Measurements from ENCODE around the gene MPC1L. TPM values are rescaled to one million over a fixed set of nuclear protein-coding genes. Genes with fewer than 3 reads are reported as not detected.
A peak's percentile ranks its signal among the peaks of the same experiment; 100 is the strongest.

MPC1L gene
- total and polyA plus RNA-seq, 2 of the 4 experiments (the other 2 are of a cell fraction) = not detected

DNA sequence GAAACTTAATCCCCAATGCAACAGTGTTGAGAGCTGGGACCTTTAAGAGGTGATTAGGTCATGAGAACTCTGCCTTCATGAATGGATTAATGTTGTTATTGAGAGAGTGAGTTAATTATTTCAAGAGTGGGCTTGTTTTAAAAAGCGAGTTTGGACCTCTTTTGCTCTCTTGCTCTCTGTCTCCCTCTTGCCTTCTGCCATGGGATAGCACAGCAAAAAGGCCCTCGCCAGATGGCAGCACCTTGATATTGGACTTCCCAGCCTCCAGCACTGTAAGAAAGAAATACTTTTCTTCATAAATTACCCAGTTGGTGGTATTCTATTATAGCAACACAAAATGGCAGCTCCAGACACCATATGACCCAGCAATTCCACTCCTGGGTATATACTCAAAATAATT, 49.5 kb upstream of the MPC1L start:
- no peaks in the 10 kb centered on the region for H3K9me3 ChIP-seq (ENCODE audit: control insufficient read depth, insufficient read depth, low read length)
- H2BK5ac ChIP-seq (ENCODE audit: low read depth, low read length, poor library complexity, severe bottlenecking) = no peak overlapping the region
- ChIA-PET CTCF (no interaction called here), POLR2A (ENCODE audit: unreplicated experiment) (no interaction called here)
- no peak overlapping the region for H3K4me3 ChIP-seq (ENCODE audit: insufficient read depth, low read depth, low read length)
- H3K9ac ChIP-seq (ENCODE audit: low read depth, low read length) = no peak overlapping the region
- no peak overlapping the region for H3K23ac ChIP-seq (ENCODE audit: low read depth, low read length)
- whole genome bisulfite sequencing, 2 experiments (ENCODE audit: extremely low coverage in 2 of 2, insufficient read length in 1 of 2) = no CpG with 5 or more reads among the region's 2 CpGs
- no peak overlapping the region for H3K4me2 ChIP-seq (ENCODE audit: low read depth, low read length)
- no peak overlapping the region for H4K5ac ChIP-seq (ENCODE audit: low read depth, low read length)
- H3K4me1 ChIP-seq (ENCODE audit: control insufficient read depth, insufficient read depth, low read length) = no peaks in the 10 kb centered on the region
- H2AK9ac ChIP-seq (replicated peaks; ENCODE audit: low read depth, low read length, poor library complexity) = no peak overlapping the region
- dilution Hi-C loops (cut with HindIII; ENCODE audit: low sequenced_read_pairs, unreplicated experiment) = no loop called here
- intact Hi-C loops (cut with micrococcal nuclease) = no loop called here
- H3K14ac ChIP-seq (replicated peaks; ENCODE audit: low read depth, low read length) = no peak overlapping the region
- H3K9me1 ChIP-seq (ENCODE audit: insufficient read depth, low read length) = no peaks in the 10 kb centered on the region
- no peak overlapping the region for H2BK15ac ChIP-seq (ENCODE audit: low read depth, low read length)
- H4K91ac ChIP-seq (ENCODE audit: insufficient read depth, low read depth, low read length) = no peak overlapping the region
- H2BK120ac ChIP-seq (ENCODE audit: low read depth, low read length) = no peak overlapping the region
- H2AK5ac ChIP-seq (ENCODE audit: low read depth, low read length) = no peak overlapping the region
- TF ChIP-seq, protein P1, sequence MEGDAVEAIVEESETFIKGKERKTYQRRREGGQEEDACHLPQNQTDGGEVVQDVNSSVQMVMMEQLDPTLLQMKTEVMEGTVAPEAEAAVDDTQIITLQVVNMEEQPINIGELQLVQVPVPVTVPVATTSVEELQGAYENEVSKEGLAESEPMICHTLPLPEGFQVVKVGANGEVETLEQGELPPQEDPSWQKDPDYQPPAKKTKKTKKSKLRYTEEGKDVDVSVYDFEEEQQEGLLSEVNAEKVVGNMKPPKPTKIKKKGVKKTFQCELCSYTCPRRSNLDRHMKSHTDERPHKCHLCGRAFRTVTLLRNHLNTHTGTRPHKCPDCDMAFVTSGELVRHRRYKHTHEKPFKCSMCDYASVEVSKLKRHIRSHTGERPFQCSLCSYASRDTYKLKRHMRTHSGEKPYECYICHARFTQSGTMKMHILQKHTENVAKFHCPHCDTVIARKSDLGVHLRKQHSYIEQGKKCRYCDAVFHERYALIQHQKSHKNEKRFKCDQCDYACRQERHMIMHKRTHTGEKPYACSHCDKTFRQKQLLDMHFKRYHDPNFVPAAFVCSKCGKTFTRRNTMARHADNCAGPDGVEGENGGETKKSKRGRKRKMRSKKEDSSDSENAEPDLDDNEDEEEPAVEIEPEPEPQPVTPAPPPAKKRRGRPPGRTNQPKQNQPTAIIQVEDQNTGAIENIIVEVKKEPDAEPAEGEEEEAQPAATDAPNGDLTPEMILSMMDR (conservative IDR thresholded peaks at IDR 0.05; ENCODE audit: low read depth, low read length) = peak; percentile 58
- no peak for TF ChIP-seq FOS (IDR thresholded peaks at IDR 0.05; ENCODE audit: low read depth, low read length)
- no peak overlapping the region for H2BK20ac ChIP-seq (ENCODE audit: low read depth, low read length)
- BruUV-seq (replicated peaks) = no TSS peak
- in situ Hi-C loops (cut with MboI; ENCODE audit: low sequenced_read_pairs) = no loop called here
- no peak overlapping the region for H3K18ac ChIP-seq (ENCODE audit: low read depth, low read length)
- ATAC-seq (ENCODE audit: low read depth) (no peak; the same call in 1 of the 2 replicates), DNase-seq (peak; percentile 11)
- H3K56ac ChIP-seq (ENCODE audit: extremely low read depth, insufficient read depth, low read length) = no peak overlapping the region
- H4K20me1 ChIP-seq (ENCODE audit: insufficient read depth, low read length) = no peaks in the 10 kb centered on the region
- H3K79me1 ChIP-seq (ENCODE audit: low read depth in 1 of 2, low read length in 2 of 2) = no peaks in the 10 kb centered on the region
- no peak overlapping the region for H3K4ac ChIP-seq (ENCODE audit: low read depth, low read length)
- H3K27me3 ChIP-seq (ENCODE audit: control insufficient read depth, insufficient read depth, low read length) = peaks cover 8% of the 10 kb centered on the region
- no peaks in the 10 kb centered on the region for H3K36me3 ChIP-seq (ENCODE audit: control insufficient read depth, insufficient read depth, low read length)
- H2AFZ ChIP-seq (replicated peaks; ENCODE audit: low read length, poor library complexity) = no peak overlapping the region
- no peak overlapping the region for H3K27ac ChIP-seq (ENCODE audit: insufficient read depth, low read length)
- no peak overlapping the region for H4K8ac ChIP-seq (ENCODE audit: low read depth in 2 of 2, low read length in 2 of 2)

All from IMR-90 (cell line).